GM21390 (cell line): ENCODE data around the gene GUCY2F.

ENCODE experiments used
- ATAC-seq: cut with Tn5 transposase; IDR thresholded peaks from one replicate; pipeline ENCODE4 v1.9.1; 2021; ENCODE audit not compliant: unreplicated experiment

The GUCY2F gene

GRCh38 chrX:109398061-109398460, 83.8 kb downstream of the GUCY2F start:
- ATAC-seq: no peak

GRCh38 chrX:109393859-109394258, 88.0 kb downstream of the GUCY2F start:
- peak; percentile 72 for ATAC-seq

- ATAC-seq: no peak
Measured at GRCh38 chrX:109392895-109393294, 89.0 kb downstream of the GUCY2F start.

GRCh38 chrX:109390556-109390955, 91.3 kb downstream of the GUCY2F start:
- ATAC-seq: no peak

GRCh38 chrX:109389917-109390316, 92.0 kb downstream of the GUCY2F start:
- no peak for ATAC-seq

- no peak for ATAC-seq
Measured at GRCh38 chrX:109384699-109385098, 97.2 kb downstream of the GUCY2F start.

GRCh38 chrX:109382332-109382731, 99.6 kb downstream of the GUCY2F start:
- no peak for ATAC-seq

GRCh38 chrX:109378281-109378680, 103.6 kb downstream of the GUCY2F start:
- ATAC-seq: no peak

GRCh38 chrX:109374262-109374960, 107.5 kb downstream of the GUCY2F start:
- no peak for ATAC-seq

GRCh38 chrX:109373468-109373867, 108.4 kb downstream of the GUCY2F start:
- no peak for ATAC-seq

- no peak for ATAC-seq
Measured at GRCh38 chrX:109372716-109373115, 109.2 kb downstream of the GUCY2F start.

- ATAC-seq: no peak
Measured at GRCh38 chrX:109372291-109372690, 109.6 kb downstream of the GUCY2F start.

GRCh38 chrX:109362101-109362500, 119.8 kb downstream of the GUCY2F start:
- ATAC-seq: no peak

GRCh38 chrX:109360301-109360700, 121.6 kb downstream of the GUCY2F start:
- ATAC-seq: no peak

- ATAC-seq: no peak
Measured at GRCh38 chrX:109357706-109358105, 124.2 kb downstream of the GUCY2F start.

GRCh38 chrX:109356684-109357083, 125.2 kb downstream of the GUCY2F start:
- ATAC-seq: no peak

GRCh38 chrX:109352066-109352588, 129.8 kb downstream of the GUCY2F start:
- no peak for ATAC-seq

GRCh38 chrX:109351557-109351956, 130.3 kb downstream of the GUCY2F start:
- ATAC-seq: no peak

GRCh38 chrX:109350551-109350950, 131.3 kb downstream of the GUCY2F start:
- ATAC-seq: no peak

- no peak for ATAC-seq
Measured at GRCh38 chrX:109350051-109350450, 131.8 kb downstream of the GUCY2F start.

- no peak for ATAC-seq
Measured at GRCh38 chrX:109347632-109348031, 134.3 kb downstream of the GUCY2F start.

GRCh38 chrX:109346491-109346890, 135.4 kb downstream of the GUCY2F start:
- no peak for ATAC-seq

- ATAC-seq: no peak
Measured at GRCh38 chrX:109345856-109346255, 136.0 kb downstream of the GUCY2F start.
